K562 (cell line): ENCODE measurements around the gene VMP1. TPM values are rescaled to one million over a fixed set of nuclear protein-coding genes. Genes with fewer than 3 reads are reported as not detected.

Source experiments
- DACH1 ChIP-seq: fragments of 450-650 bp; IDR thresholded peaks from 2 replicates; pipeline ENCODE4 v1.6.1; 2018; ENCODE audit not compliant: partially characterized antibody
- DPF2 ChIP-seq: fragments of 450-650 bp; IDR thresholded peaks from 2 replicates; pipeline ENCODE4 v1.6.1; 2016
- ETV6 ChIP-seq, 3 experiments: fragments of 150-350 bp in 1 of 3; sonication (generic) in 1 of 3; formaldehyde crosslinking in 1 of 3; IDR thresholded peaks; 2 replicates each; pipeline versions ENCODE4 v1.6.1 to v1.8.0; 2014 to 2022; ENCODE audit warnings: borderline replicate concordance in 2 of 3, low read depth in 2 of 3, antibody characterized with exemption in 1 of 3, low read length in 1 of 3, mild to moderate bottlenecking in 1 of 3, missing genetic modification reagents in 1 of 3
- GATAD2B ChIP-seq: fragments of 450-650 bp; IDR thresholded peaks from 2 replicates; pipeline ENCODE4 v1.6.1; 2017; ENCODE audit warnings: mild to moderate bottlenecking, borderline replicate concordance
- HINFP ChIP-seq: fragments of 450-650 bp; conservative IDR thresholded peaks from 2 replicates; pipeline ENCODE4 v1.6.1; 2016; ENCODE audit warnings: missing genetic modification characterization, low read depth, mild to moderate bottlenecking, control low read depth, missing compliant biosample characterization
- KAT8 ChIP-seq: fragments of 450-650 bp; IDR thresholded peaks from 2 replicates; pipeline ENCODE4 v1.6.1; 2016; ENCODE audit warnings: low read depth, mild to moderate bottlenecking
- KDM5B ChIP-seq: fragments of 200-600 bp; sonication (generic); IDR thresholded peaks from 2 replicates; pipeline ENCODE4 v1.6.1; 2012; ENCODE audit warnings: low read depth, mild to moderate bottlenecking, moderate library complexity, low read length, control low read depth, inconsistent platforms; ENCODE audit not compliant: insufficient replicate concordance
- MTA2 ChIP-seq: fragments of 450-650 bp; IDR thresholded peaks from 2 replicates; pipeline ENCODE4 v1.6.1; 2016; ENCODE audit warnings: low read depth
- NFRKB ChIP-seq: fragments of 450-650 bp; IDR thresholded peaks from 2 replicates; pipeline ENCODE4 v1.6.1; 2016; ENCODE audit warnings: low read depth
- PHF8 ChIP-seq: fragments of 200-600 bp; sonication (generic); IDR thresholded peaks from 2 replicates; pipeline ENCODE4 v1.6.1; 2012; ENCODE audit warnings: mixed run types, mild to moderate bottlenecking, inconsistent platforms, low read length, moderate library complexity, borderline replicate concordance
- POLR2A ChIP-seq: fragments of 450-650 bp; conservative IDR thresholded peaks from 2 replicates; pipeline ENCODE4 v1.6.1; 2016
- RBM14 ChIP-seq: fragments of 200-400 bp; formaldehyde crosslinking; IDR thresholded peaks from 2 replicates; pipeline ENCODE4 v1.6.1; 2018; ENCODE audit warnings: low read depth, mild to moderate bottlenecking, low read length, moderate library complexity, borderline replicate concordance; ENCODE audit not compliant: insufficient read depth
- SRSF1 ChIP-seq: fragments of 200-400 bp; formaldehyde crosslinking; IDR thresholded peaks from 2 replicates; pipeline ENCODE4 v1.6.1; 2017; ENCODE audit warnings: mild to moderate bottlenecking, low read depth, low read length, moderate library complexity
- TBP ChIP-seq: optimal IDR thresholded peaks from 2 replicates; pipeline ENCODE3; 2011; ENCODE audit warnings: low read depth, low read length, improper control_type of control experiment
- U2AF2 ChIP-seq: fragments of 200-400 bp; formaldehyde crosslinking; optimal IDR thresholded peaks from 2 replicates; pipeline ENCODE3; 2017; ENCODE audit warnings: low read depth, mild to moderate bottlenecking, low read length
- ZNF232 ChIP-seq: sonication (generic); formaldehyde crosslinking; IDR thresholded peaks from 2 replicates; pipeline ENCODE4 v1.8.0; 2022; ENCODE audit warnings: mild to moderate bottlenecking, missing genetic modification reagents
- ZNF699 ChIP-seq: fragments of 250-450 bp; sonication (Bioruptor Pico); IDR thresholded peaks from 2 replicates; pipeline ENCODE4 v1.8.0; 2021; ENCODE audit warnings: mild to moderate bottlenecking, moderate library complexity; ENCODE audit not compliant: insufficient replicate concordance
- polyA plus RNA-seq, 8 experiments: library from polyadenylated mRNA; depleted of rRNA in 4 of 8; stranded (reverse) in 5 of 8; unstranded in 3 of 8; fragments of >200 nt; fragmentation: Nextera tagmentation in 2 of 8; fragmentation: Illumina TruSeq in 1 of 8; extraction: Ambion mirVana in 2 of 8; extraction: Trizol in 1 of 8; gene quantifications; 2 replicates each; pipeline versions ENCODE4 v1.2.1 to v1.2.3, GENCODE V29; 2011 to 2014; ENCODE audit warnings: inconsistent platforms in 1 of 8, missing spikeins in 1 of 8
- total RNA-seq, 7 experiments: library from RNA; depleted of rRNA in 6 of 7; stranded (reverse); fragments of >200 nt in 6 of 7; fragmentation: Illumina TruSeq in 2 of 7; extraction: Trizol in 2 of 7; gene quantifications; 2 replicates each; pipeline versions ENCODE4 v1.2.1 to v1.2.3, GENCODE V29; 2011 to 2021; ENCODE audit warnings: low replicate concordance in 1 of 7
- TF ChIP-seq, protein P1 (sequence below): sonication (generic); formaldehyde crosslinking; IDR thresholded peaks from 2 replicates; pipeline ENCODE4 v1.8.0; 2022; ENCODE audit warnings: mild to moderate bottlenecking, missing genetic modification reagents, borderline replicate concordance
- TF ChIP-seq, protein P2 (sequence below): IDR thresholded peaks from 3 replicates; pipeline ENCODE4 v1.6.1; 2011; ENCODE audit warnings: borderline replicate concordance, mild to moderate bottlenecking, moderate library complexity; ENCODE audit not compliant: insufficient read length; ENCODE audit errors: extremely low read depth

VMP1 gene
- total and polyA plus RNA-seq, 9 of the 15 experiments (the other 6 are each of a cell fraction or from before 2014, with no cell fraction given): 123 to 304 (median 151) TPM

- no peak for TF ChIP-seq ZNF232 (CRISPR knock-in tag)
- no peak for TF ChIP-seq RBM14
- TF ChIP-seq ETV6 (IDR thresholded peaks at IDR 0.05; ENCODE audit: borderline replicate concordance in 1 of 2, low read depth in 2 of 2, low read length in 1 of 2): 0 out of 4 replicates have a peak, but pooled peaks of 1 of the 2 experiments have one; percentile 11
- peak; percentile 69; the same call in 1 of the 2 replicates for TF ChIP-seq ETV6 (CRISPR knock-in tag; IDR thresholded peaks at IDR 0.05; ENCODE audit: borderline replicate concordance)
- no peak for TF ChIP-seq TBP
- peak; percentile 22 for TF ChIP-seq KDM5B
- no peak for TF ChIP-seq ZNF699
- peak; percentile 19; the same call in 1 of the 2 replicates for TF ChIP-seq NFRKB
- peak; percentile 33; the same call in 1 of the 2 replicates for TF ChIP-seq PHF8
- TF ChIP-seq, protein P1, sequence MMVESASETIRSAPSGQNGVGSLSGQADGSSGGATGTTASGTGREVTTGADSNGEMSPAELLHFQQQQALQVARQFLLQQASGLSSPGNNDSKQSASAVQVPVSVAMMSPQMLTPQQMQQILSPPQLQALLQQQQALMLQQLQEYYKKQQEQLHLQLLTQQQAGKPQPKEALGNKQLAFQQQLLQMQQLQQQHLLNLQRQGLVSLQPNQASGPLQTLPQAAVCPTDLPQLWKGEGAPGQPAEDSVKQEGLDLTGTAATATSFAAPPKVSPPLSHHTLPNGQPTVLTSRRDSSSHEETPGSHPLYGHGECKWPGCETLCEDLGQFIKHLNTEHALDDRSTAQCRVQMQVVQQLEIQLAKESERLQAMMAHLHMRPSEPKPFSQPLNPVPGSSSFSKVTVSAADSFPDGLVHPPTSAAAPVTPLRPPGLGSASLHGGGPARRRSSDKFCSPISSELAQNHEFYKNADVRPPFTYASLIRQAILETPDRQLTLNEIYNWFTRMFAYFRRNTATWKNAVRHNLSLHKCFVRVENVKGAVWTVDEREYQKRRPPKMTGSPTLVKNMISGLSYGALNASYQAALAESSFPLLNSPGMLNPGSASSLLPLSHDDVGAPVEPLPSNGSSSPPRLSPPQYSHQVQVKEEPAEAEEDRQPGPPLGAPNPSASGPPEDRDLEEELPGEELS: no peak
- no peak for TF ChIP-seq U2AF2
- TF ChIP-seq DACH1: no peak
- TF ChIP-seq HINFP: no peak
- no peak for TF ChIP-seq DPF2
- TF ChIP-seq KAT8: no peak
- no peak for TF ChIP-seq MTA2
- TF ChIP-seq, protein P2, sequence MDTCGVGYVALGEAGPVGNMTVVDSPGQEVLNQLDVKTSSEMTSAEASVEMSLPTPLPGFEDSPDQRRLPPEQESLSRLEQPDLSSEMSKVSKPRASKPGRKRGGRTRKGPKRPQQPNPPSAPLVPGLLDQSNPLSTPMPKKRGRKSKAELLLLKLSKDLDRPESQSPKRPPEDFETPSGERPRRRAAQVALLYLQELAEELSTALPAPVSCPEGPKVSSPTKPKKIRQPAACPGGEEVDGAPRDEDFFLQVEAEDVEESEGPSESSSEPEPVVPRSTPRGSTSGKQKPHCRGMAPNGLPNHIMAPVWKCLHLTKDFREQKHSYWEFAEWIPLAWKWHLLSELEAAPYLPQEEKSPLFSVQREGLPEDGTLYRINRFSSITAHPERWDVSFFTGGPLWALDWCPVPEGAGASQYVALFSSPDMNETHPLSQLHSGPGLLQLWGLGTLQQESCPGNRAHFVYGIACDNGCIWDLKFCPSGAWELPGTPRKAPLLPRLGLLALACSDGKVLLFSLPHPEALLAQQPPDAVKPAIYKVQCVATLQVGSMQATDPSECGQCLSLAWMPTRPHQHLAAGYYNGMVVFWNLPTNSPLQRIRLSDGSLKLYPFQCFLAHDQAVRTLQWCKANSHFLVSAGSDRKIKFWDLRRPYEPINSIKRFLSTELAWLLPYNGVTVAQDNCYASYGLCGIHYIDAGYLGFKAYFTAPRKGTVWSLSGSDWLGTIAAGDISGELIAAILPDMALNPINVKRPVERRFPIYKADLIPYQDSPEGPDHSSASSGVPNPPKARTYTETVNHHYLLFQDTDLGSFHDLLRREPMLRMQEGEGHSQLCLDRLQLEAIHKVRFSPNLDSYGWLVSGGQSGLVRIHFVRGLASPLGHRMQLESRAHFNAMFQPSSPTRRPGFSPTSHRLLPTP: no peak
- TF ChIP-seq GATAD2B: no peak
- no peak for TF ChIP-seq SRSF1
- TF ChIP-seq POLR2A: peak; percentile 81
Observed at GRCh38 chr17:59838052-59838916, 130.8 kb downstream of the VMP1 start (continued).
